H1 (cell line): ENCODE measurements around the gene SLC66A3. TPM values are rescaled to one million over a fixed set of nuclear protein-coding genes. Genes with fewer than 3 reads are reported as not detected.

Experiments used
- CTCF ChIA-PET: fragments of 300-600 bp; sonication (Branson Sonifier 250); formaldehyde crosslinking; loops from one replicate; lab custom pipeline; 2021; ENCODE audit not compliant: partially characterized antibody; lab: Charles Lee
- POLR2A ChIA-PET: fragments of 300-600 bp; sonication (Branson Sonifier 250); formaldehyde crosslinking; loops from one replicate; lab custom pipeline; 2021; ENCODE audit warnings: inconsistent platforms; ENCODE audit not compliant: partially characterized antibody; lab: Charles Lee
- DNase-seq, 2 experiments: peaks; one replicate each; pipeline versions ENCODE4 v3.0.0 to v3.0.0-alpha.2; 2010 to 2022; ENCODE audit warnings: low spot score in 2 of 2, low read depth in 1 of 2, mixed read lengths in 1 of 2
- FAIRE-seq: peaks from 2 replicates; lab custom pipeline; 2011; peaks lifted over from hg19 to GRCh38; lab: Jason Lieb, UNC
- H2AFZ ChIP-seq: 2 replicates; pipeline ENCODE4 v1.8.1; 2012; ENCODE audit warnings: low read length, inconsistent platforms
- H2AK5ac ChIP-seq: 2 replicates; pipeline ENCODE4 v1.6.1; 2013; ENCODE audit warnings: low read depth, low read length
- H2BK120ac ChIP-seq: replicated peaks from 2 replicates; pipeline ENCODE3; 2013; ENCODE audit warnings: low read depth, low read length, inconsistent platforms
- H2BK12ac ChIP-seq: 2 replicates; pipeline ENCODE4 v1.6.1; 2013; ENCODE audit warnings: low read depth, low read length
- H2BK15ac ChIP-seq: 2 replicates; pipeline ENCODE4 v1.6.1; 2013; ENCODE audit warnings: low read length
- H2BK20ac ChIP-seq: 2 replicates; pipeline ENCODE4 v1.6.1; 2013; ENCODE audit warnings: low read length
- H2BK5ac ChIP-seq: 2 replicates; pipeline ENCODE4 v1.6.1; 2013; ENCODE audit warnings: low read depth, low read length
- H3K14ac ChIP-seq: 2 replicates; pipeline ENCODE4 v1.6.1; 2013; ENCODE audit warnings: inconsistent platforms; ENCODE audit not compliant: insufficient read length
- H3K18ac ChIP-seq: 2 replicates; pipeline ENCODE4 v1.6.1; 2013; ENCODE audit warnings: low read length; ENCODE audit errors: extremely low read depth
- H3K23ac ChIP-seq: 2 replicates; pipeline ENCODE4 v1.6.1; 2013; ENCODE audit warnings: inconsistent platforms; ENCODE audit not compliant: insufficient read length
- H3K23me2 ChIP-seq: 2 replicates; pipeline ENCODE4 v1.6.1; 2013; ENCODE audit warnings: low read depth, low read length
- H3K27ac ChIP-seq: 2 replicates; pipeline ENCODE4 v1.6.1; 2011; ENCODE audit warnings: low read depth, low read length, inconsistent platforms
- H3K27me3 ChIP-seq, 4 experiments: replicated peaks in 1 of 4; 1 replicate in 1 of 4; 2 replicates in 3 of 4; pipeline versions ENCODE4 v1.6.1 to v1.8.1; 2011 to 2013; ENCODE audit warnings: low read length in 3 of 4, mild to moderate bottlenecking in 3 of 4, inconsistent platforms in 2 of 4, mixed read lengths in 2 of 4, moderate library complexity in 1 of 4; ENCODE audit not compliant: control insufficient read depth in 3 of 4, insufficient read depth in 3 of 4; ENCODE audit errors: extremely low read depth in 1 of 4
- H3K36me3 ChIP-seq, 4 experiments: 2 replicates each; pipeline versions ENCODE4 v1.6.1 to v1.8.1; 2011 to 2013; ENCODE audit warnings: mild to moderate bottlenecking in 4 of 4, low read length in 3 of 4, moderate library complexity in 2 of 4, control low read depth in 1 of 4, inconsistent platforms in 1 of 4; ENCODE audit not compliant: insufficient read depth in 4 of 4, control insufficient read depth in 2 of 4
- H3K4ac ChIP-seq: replicated peaks from 2 replicates; pipeline ENCODE3; 2013; ENCODE audit warnings: low read length, low read depth, mixed read lengths, inconsistent platforms; ENCODE audit not compliant: insufficient read length
- H3K4me1 ChIP-seq, 4 experiments: replicated peaks in 1 of 4; 1 replicate in 1 of 4; 2 replicates in 3 of 4; pipeline versions ENCODE4 v1.6.1 to v1.8.1; 2011 to 2013; ENCODE audit warnings: low read length in 3 of 4, inconsistent platforms in 2 of 4, mixed read lengths in 1 of 4; ENCODE audit not compliant: insufficient read depth in 4 of 4, control insufficient read depth in 3 of 4
- H3K4me2 ChIP-seq, 2 experiments: 2 replicates each; pipeline versions ENCODE4 v1.6.1 to v1.8.1; 2011 to 2013; ENCODE audit warnings: low read depth in 2 of 2, low read length in 2 of 2, control low read depth in 1 of 2, inconsistent platforms in 1 of 2, mild to moderate bottlenecking in 1 of 2; ENCODE audit not compliant: insufficient read depth in 1 of 2
- H3K4me3 ChIP-seq, 4 experiments: fragments of 200-600, 300-600 bp in 1 of 4; sonication (generic), shearing (Covaris generic), sonication (Bioruptor Twin) in 1 of 4; 2 replicates each; pipeline versions ENCODE4 v1.5.1 to v1.8.1; 2011 to 2016; ENCODE audit warnings: low read length in 4 of 4, low read depth in 3 of 4, control low read depth in 2 of 4, inconsistent platforms in 2 of 4, mild to moderate bottlenecking in 2 of 4, mixed read lengths in 1 of 4, moderate library complexity in 1 of 4; ENCODE audit not compliant: insufficient read depth in 2 of 4; ENCODE audit errors: extremely low read depth in 1 of 4
- H3K56ac ChIP-seq: replicated peaks from 2 replicates; pipeline ENCODE3; 2013; ENCODE audit warnings: low read depth, mild to moderate bottlenecking, mixed read lengths, low read length, inconsistent platforms; ENCODE audit not compliant: insufficient read length
- H3K79me1 ChIP-seq: 2 replicates; pipeline ENCODE4 v1.6.1; 2013; ENCODE audit warnings: low read depth, low read length, control low read depth
- H3K79me2 ChIP-seq, 2 experiments: 2 replicates each; pipeline versions ENCODE4 v1.6.1 to v1.8.1; 2012 to 2013; ENCODE audit warnings: low read length in 2 of 2, mild to moderate bottlenecking in 2 of 2, inconsistent platforms in 1 of 2; ENCODE audit not compliant: insufficient read depth in 2 of 2, control insufficient read depth in 1 of 2
- H3K9ac ChIP-seq, 4 experiments: replicated peaks in 1 of 4; 1 replicate in 1 of 4; 2 replicates in 3 of 4; pipeline versions ENCODE4 v1.6.1 to v1.8.1; 2011 to 2013; ENCODE audit warnings: low read depth in 3 of 4, low read length in 3 of 4, control low read depth in 2 of 4, mild to moderate bottlenecking in 2 of 4, moderate library complexity in 2 of 4, inconsistent platforms in 1 of 4; ENCODE audit errors: extremely low read depth in 1 of 4
- H3K9me3 ChIP-seq, 2 experiments: 2 replicates each; pipeline versions ENCODE4 v1.6.1 to v1.8.1; 2012 to 2013; ENCODE audit warnings: mild to moderate bottlenecking in 2 of 2, moderate library complexity in 2 of 2, control low read depth in 1 of 2, inconsistent platforms in 1 of 2, low read depth in 1 of 2, low read length in 1 of 2, mixed read lengths in 1 of 2; ENCODE audit not compliant: insufficient read depth in 2 of 2
- H4K20me1 ChIP-seq, 2 experiments: replicated peaks in 1 of 2; 2 replicates each; pipeline versions ENCODE3 to v1.8.1; 2011 to 2013; ENCODE audit warnings: inconsistent platforms in 2 of 2, low read length in 2 of 2, mild to moderate bottlenecking in 1 of 2; ENCODE audit not compliant: insufficient read depth in 2 of 2, control insufficient read depth in 1 of 2
- H4K5ac ChIP-seq: 2 replicates; pipeline ENCODE4 v1.6.1; 2013; ENCODE audit warnings: low read length, low read depth, mixed read lengths, inconsistent platforms; ENCODE audit not compliant: insufficient read length
- H4K8ac ChIP-seq: 2 replicates; pipeline ENCODE4 v1.8.0; 2013; ENCODE audit warnings: mild to moderate bottlenecking, moderate library complexity, low read length, inconsistent platforms; ENCODE audit not compliant: insufficient read depth; ENCODE audit errors: extremely low read depth
- H4K91ac ChIP-seq: replicated peaks from 2 replicates; pipeline ENCODE3; 2013; ENCODE audit warnings: low read length, mixed read lengths, inconsistent platforms; ENCODE audit not compliant: insufficient read length
- ASH2L ChIP-seq: fragments of 200-600, 300-600 bp; sonication (generic); IDR thresholded peaks from one replicate; pipeline ENCODE4 v1.7.1; 2017; ENCODE audit warnings: low read length
- EP300 ChIP-seq, 2 experiments: IDR thresholded peaks; 1 replicate in 1 of 2; 2 replicates in 1 of 2; pipeline ENCODE4 v1.6.1; 2011 to 2012; ENCODE audit warnings: low read depth in 2 of 2, low read length in 2 of 2, mild to moderate bottlenecking in 2 of 2, borderline replicate concordance in 1 of 2, inconsistent platforms in 1 of 2, moderate library complexity in 1 of 2
- MAX ChIP-seq: IDR thresholded peaks from 2 replicates; pipeline ENCODE4 v1.6.1; 2012; ENCODE audit warnings: inconsistent platforms
- RAD21 ChIP-seq, 2 experiments: IDR thresholded peaks in 1 of 2; conservative IDR thresholded peaks in 1 of 2; 2 replicates each; pipeline ENCODE4 v1.6.1; 2011; ENCODE audit warnings: low read depth in 2 of 2, low read length in 2 of 2, improper control_type of control experiment in 1 of 2, inconsistent platforms in 1 of 2, mild to moderate bottlenecking in 1 of 2, moderate library complexity in 1 of 2
- SUZ12 ChIP-seq: fragments of 200-600 bp; sonication (generic); IDR thresholded peaks from 2 replicates; pipeline ENCODE4 v1.6.1; 2012; ENCODE audit warnings: mild to moderate bottlenecking, inconsistent platforms, low read length, moderate library complexity, mixed read lengths
- WGBS, 2 experiments: shearing (Covaris generic) in 1 of 2; methylation state at CpG; one replicate each; pipeline versions ENCODE4 v1.1.6 to v1.1.7; 2013 to 2015; ENCODE audit warnings: low lambda C conversion rate in 2 of 2, mixed read lengths in 2 of 2, inconsistent platforms in 1 of 2, low coverage in 1 of 2, missing lambda C conversion rate in 1 of 2; ENCODE audit not compliant: insufficient replicate concordance in 2 of 2, insufficient coverage in 1 of 2, insufficient read length in 1 of 2; ENCODE audit errors: extremely low coverage in 1 of 2, missing lambda C conversion rate in 1 of 2; 5-methylcytosine and 5-hydroxymethylcytosine counted together
- polyA plus RNA-seq, 7 experiments: library from polyadenylated mRNA; depleted of rRNA in 3 of 7; stranded (reverse) in 5 of 7; unstranded in 2 of 7; fragments of >200 nt in 5 of 7; fragments of 200-250 nt in 2 of 7; gene quantifications; 1 replicate in 5 of 7; 2 replicates in 1 of 7; 4 replicates in 1 of 7; pipeline versions ENCODE4 v1.2.1 to v1.2.3, GENCODE V29; 2011 to 2013; ENCODE audit warnings: missing spikeins in 2 of 7, mixed read lengths in 2 of 7
- total RNA-seq: library from RNA; stranded (reverse); fragmentation: NEBNext Ultra II Directional; extraction: Animal tissue kit (Norgen Biotek cat#: 25700); gene quantifications from 2 replicates; pipeline ENCODE4 v1.2.1, GENCODE V29; 2021
- TF ChIP-seq, protein P1 (sequence below), 3 experiments: IDR thresholded peaks; 1 replicate in 2 of 3; 2 replicates in 1 of 3; pipeline versions ENCODE4 v1.5.1 to v1.6.1; 2011; ENCODE audit warnings: low read length in 3 of 3, mild to moderate bottlenecking in 3 of 3, inconsistent platforms in 2 of 3, low read depth in 1 of 3, moderate library complexity in 1 of 3; ENCODE audit not compliant: insufficient read depth in 1 of 3; ENCODE audit errors: control extremely low read depth in 1 of 3

The SLC66A3 gene
- total and polyA plus RNA-seq, 2 of the 8 experiments (the other 6 are each of a cell fraction or from before 2014, with no cell fraction given) = 8.7 to 27.8 TPM

DNA sequence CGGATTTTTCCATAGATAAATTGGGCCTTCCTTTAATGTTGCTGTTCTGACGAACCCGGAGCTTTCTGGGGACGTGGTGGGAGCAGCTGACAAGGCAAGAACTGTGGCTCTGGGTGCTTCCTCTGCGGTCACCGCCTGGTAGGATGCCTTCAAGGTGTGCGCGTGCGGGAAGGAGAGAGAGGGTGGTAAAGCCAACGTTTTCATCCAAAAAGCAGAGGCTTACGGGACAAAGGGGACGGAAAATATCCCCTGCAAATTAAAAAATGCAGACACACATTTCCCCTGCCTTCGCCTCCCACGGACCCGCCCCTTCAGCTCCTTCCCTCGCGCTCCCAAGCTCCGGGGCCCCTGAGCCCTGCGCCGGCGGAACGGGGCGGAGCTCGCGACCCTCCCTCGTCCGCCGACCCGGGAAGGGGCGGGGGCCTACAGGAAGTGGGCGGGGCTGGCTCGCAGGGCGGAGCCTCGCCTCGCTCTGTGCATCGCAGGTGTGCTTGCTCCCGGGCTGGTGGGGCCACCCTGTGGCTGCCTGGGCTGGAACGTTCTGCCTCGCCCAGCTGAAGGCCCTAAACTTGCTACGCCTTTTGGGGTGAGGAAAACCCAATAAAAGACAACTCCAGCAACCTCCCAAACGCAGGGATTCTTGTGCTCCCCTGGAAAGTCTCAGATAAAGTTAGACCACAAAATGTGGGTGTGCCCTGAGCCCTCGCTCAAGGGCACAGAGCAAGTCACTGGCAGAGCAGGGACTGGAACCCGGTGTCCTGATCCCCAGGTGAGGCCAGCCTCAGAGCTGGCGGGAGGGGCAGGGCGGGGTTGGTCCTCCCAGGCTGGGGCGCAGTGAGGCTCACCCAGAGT is 25.4 kb upstream of the SLC66A3 start:
- Histone ChIP-seq H3K23ac (no peak overlapping the region), H4K8ac (no peak overlapping the region; the same call in 1 of the 2 replicates), H3K27ac (no peak overlapping the region), H3K36me3 (no peaks in the 10 kb centered on the region), H2AFZ (peak overlapping the region; percentile 96), H3K79me1 (no peaks in the 10 kb centered on the region), H3K4ac (peak overlapping the region; percentile 21), H4K5ac (peak overlapping the region; percentile 31), H2BK20ac (peak overlapping the region; percentile 98), H3K14ac (no peak overlapping the region), H4K91ac (peak overlapping the region; percentile 29), H3K18ac (peak overlapping the region; percentile 78), H2BK15ac (peak overlapping the region; percentile 61; the same call in 1 of the 2 replicates), H3K79me2 (no peaks in the 10 kb centered on the region), H3K9me3 (no peaks in the 10 kb centered on the region), H2AK5ac (no peak overlapping the region), H2BK120ac (peak overlapping the region; percentile 55), H3K23me2 (peaks cover 6% of the 10 kb centered on the region; the same call in 1 of the 2 replicates), H3K4me2 (peak overlapping the region; percentile 35 to 74), H2BK12ac (0 out of 2 replicates have a peak overlapping the region, but pooled peaks have one; percentile 60), H3K4me1 (peaks cover 3 to 11% (median 6%) of the 10 kb centered on the region in 4 experiments), H3K27me3 (no peaks in the 10 kb centered on the region; a peak in 2 of 7 replicates), H4K20me1 (no peaks in the 10 kb centered on the region), H2BK5ac (peak overlapping the region; percentile 67; the same call in 1 of the 2 replicates), H3K4me3 (peak overlapping the region; percentile 32 to 56 (median 46); a peak in 7 of 8 replicates), H3K9ac (peak overlapping the region in 1 of 4 experiments; percentile 29; a peak in 1 of 7 replicates), H3K56ac (peak overlapping the region; percentile 52)
- DNase-seq (peak; percentile 76 to 97), FAIRE-seq (no peak)
- POLR2A ChIA-PET = interaction anchor here (1.2 kb wide), 1 partner anchor 298 kb away, joined by 6 read pairs; no protein-coding TSS in a partner anchor
- WGBS, 2 experiments = 13% methylated on average over 25 of the region's 46 CpGs; no CpG with 5 or more reads in 1 of the 2 experiments
- CTCF ChIA-PET = interaction anchor here (0.7 to 7.8 kb wide), 25 partner anchors 10 to 454 kb away, joined by 3 to 111 read pairs (median 4); partner anchors contain the start of gene SLC66A3
- TF ChIP-seq MAX = peak; percentile 74
- TF ChIP-seq EP300 (IDR thresholded peaks at IDR 0.05; ENCODE audit: borderline replicate concordance in 1 of 2, low read depth in 2 of 2, low read length in 2 of 2) = peak in 1 of 2 experiments; percentile 54; a peak in 1 of 3 replicates
- peak; percentile 69 for TF ChIP-seq ASH2L
- peak; percentile 74 to 80 for TF ChIP-seq RAD21 (IDR thresholded peaks at IDR 0.05 in 1 of 2, conservative IDR thresholded peaks at IDR 0.05 in 1 of 2; ENCODE audit: low read depth in 2 of 2, low read length in 2 of 2)
- TF ChIP-seq SUZ12 = no peak
- TF ChIP-seq, protein P1, sequence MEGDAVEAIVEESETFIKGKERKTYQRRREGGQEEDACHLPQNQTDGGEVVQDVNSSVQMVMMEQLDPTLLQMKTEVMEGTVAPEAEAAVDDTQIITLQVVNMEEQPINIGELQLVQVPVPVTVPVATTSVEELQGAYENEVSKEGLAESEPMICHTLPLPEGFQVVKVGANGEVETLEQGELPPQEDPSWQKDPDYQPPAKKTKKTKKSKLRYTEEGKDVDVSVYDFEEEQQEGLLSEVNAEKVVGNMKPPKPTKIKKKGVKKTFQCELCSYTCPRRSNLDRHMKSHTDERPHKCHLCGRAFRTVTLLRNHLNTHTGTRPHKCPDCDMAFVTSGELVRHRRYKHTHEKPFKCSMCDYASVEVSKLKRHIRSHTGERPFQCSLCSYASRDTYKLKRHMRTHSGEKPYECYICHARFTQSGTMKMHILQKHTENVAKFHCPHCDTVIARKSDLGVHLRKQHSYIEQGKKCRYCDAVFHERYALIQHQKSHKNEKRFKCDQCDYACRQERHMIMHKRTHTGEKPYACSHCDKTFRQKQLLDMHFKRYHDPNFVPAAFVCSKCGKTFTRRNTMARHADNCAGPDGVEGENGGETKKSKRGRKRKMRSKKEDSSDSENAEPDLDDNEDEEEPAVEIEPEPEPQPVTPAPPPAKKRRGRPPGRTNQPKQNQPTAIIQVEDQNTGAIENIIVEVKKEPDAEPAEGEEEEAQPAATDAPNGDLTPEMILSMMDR (IDR thresholded peaks at IDR 0.05; ENCODE audit: control extremely low read depth in 1 of 3, insufficient read depth in 1 of 3, low read depth in 1 of 3, low read length in 3 of 3) = peak; percentile 58 to 72 (median 67)
